ENCODE measurements around the gene SLC39A6. TPM values are rescaled to one million over a fixed set of nuclear protein-coding genes. Genes with fewer than 3 reads are reported as not detected.

Gene SLC39A6
- total and polyA plus RNA-seq, 2 experiments from 2014 or later = 20.8 to 47.3 TPM

DNA sequence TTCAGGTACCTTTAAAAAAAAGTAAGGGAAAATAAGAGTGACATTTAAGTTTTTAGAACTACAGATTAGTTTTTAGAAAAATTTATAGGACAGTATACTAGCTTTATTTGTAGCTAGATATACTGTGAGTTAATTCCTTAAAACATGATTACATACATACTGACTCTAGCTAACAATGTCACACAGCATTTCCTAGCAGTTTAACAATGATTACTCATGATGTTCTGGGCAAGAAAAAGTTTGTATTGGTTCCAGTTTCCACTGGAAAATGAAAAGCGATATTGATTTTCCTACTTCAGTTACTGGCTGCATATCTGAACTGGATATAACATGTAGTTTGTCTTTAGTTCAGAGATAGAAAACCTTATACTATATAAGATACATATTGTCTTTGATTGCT lies 19.4 kb downstream of the SLC39A6 start:
- ATAC-seq = no peak
- peaks cover 38% of the 10 kb centered on the region for H3K36me3 Mint-ChIP-seq (ENCODE audit: low read depth)
- Histone ChIP-seq H4K20me1 (replicated peaks; ENCODE audit: insufficient read depth) (no peaks in the 10 kb centered on the region), H2AFZ (no peak overlapping the region), H3K9me2 (ENCODE audit: insufficient read depth) (no peaks in the 10 kb centered on the region), H3K27ac (ENCODE audit: low read depth) (no peak overlapping the region), H3F3A (replicated peaks; ENCODE audit: low read depth) (no peaks in the 10 kb centered on the region), H3K4me3 (no peak overlapping the region), H3K79me2 (replicated peaks; ENCODE audit: insufficient read depth) (no peaks in the 10 kb centered on the region), H3K4me2 (no peak overlapping the region), H3K36me3 (ENCODE audit: insufficient read depth) (peaks cover 26% of the 10 kb centered on the region; the same call in 1 of the 2 replicates), H3K4me1 (ENCODE audit: insufficient read depth) (no peaks in the 10 kb centered on the region), H3K27me3 (ENCODE audit: insufficient read depth) (no peaks in the 10 kb centered on the region)
- H3K4me1 Mint-ChIP-seq = no peaks in the 10 kb centered on the region
- no peak for TF ChIP-seq EZH2 (IDR thresholded peaks at IDR 0.05; ENCODE audit: low read depth, unreplicated experiment)
- no peak for TF ChIP-seq ZNF114 (CRISPR knock-in tag; IDR thresholded peaks at IDR 0.05)
- TF ChIP-seq, protein P1, sequence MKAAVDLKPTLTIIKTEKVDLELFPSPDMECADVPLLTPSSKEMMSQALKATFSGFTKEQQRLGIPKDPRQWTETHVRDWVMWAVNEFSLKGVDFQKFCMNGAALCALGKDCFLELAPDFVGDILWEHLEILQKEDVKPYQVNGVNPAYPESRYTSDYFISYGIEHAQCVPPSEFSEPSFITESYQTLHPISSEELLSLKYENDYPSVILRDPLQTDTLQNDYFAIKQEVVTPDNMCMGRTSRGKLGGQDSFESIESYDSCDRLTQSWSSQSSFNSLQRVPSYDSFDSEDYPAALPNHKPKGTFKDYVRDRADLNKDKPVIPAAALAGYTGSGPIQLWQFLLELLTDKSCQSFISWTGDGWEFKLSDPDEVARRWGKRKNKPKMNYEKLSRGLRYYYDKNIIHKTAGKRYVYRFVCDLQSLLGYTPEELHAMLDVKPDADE (IDR thresholded peaks at IDR 0.05) = no peak
- TF ChIP-seq JUNB (IDR thresholded peaks at IDR 0.05; ENCODE audit: unreplicated experiment) = no peak
- TF ChIP-seq STAT1 (IDR thresholded peaks at IDR 0.05; ENCODE audit: unreplicated experiment) = no peak
- no peak for TF ChIP-seq ZNF462 (CRISPR knock-in tag; IDR thresholded peaks at IDR 0.05)
- TF ChIP-seq REST (IDR thresholded peaks at IDR 0.05; ENCODE audit: unreplicated experiment) = no peak
- TF ChIP-seq NANOG (IDR thresholded peaks at IDR 0.05; ENCODE audit: borderline replicate concordance) = no peak
- no peak for TF ChIP-seq ZNF331 (CRISPR knock-in tag; IDR thresholded peaks at IDR 0.05; ENCODE audit: low read depth)
- TF ChIP-seq POLR2AphosphoS5 (IDR thresholded peaks at IDR 0.05; ENCODE audit: low read depth) = no peak
- no peak for TF ChIP-seq CTCF (conservative IDR thresholded peaks at IDR 0.05; ENCODE audit: low read depth in 2 of 2)
- TF ChIP-seq CREB1 (CRISPR knock-in tag; IDR thresholded peaks at IDR 0.05; ENCODE audit: low read depth) = no peak
- TF ChIP-seq EZH2phosphoT487 (IDR thresholded peaks at IDR 0.05; ENCODE audit: unreplicated experiment) = no peak
- DNase-seq (ENCODE audit: low spot score) = no peak
- H3K27me3 Mint-ChIP-seq (ENCODE audit: insufficient read depth, low read depth, poor library complexity) = no peaks in the 10 kb centered on the region
- no peaks in the 10 kb centered on the region for H3K9me3 Mint-ChIP-seq
- H3K4me3 Mint-ChIP-seq = no peak overlapping the region
- H3K27ac Mint-ChIP-seq = no peak overlapping the region

Data from GM23338 (cell line).